DND-41 (cell line): Measurements from ENCODE around the gene CPM.

Source experiments
- ATAC-seq: fragments of 200-7000 bp; cut with Tn5 transposase; 3 replicates; pipeline ENCODE4 v1.9.1; 2021; ENCODE audit warnings: low read depth; ENCODE audit not compliant: insufficient read depth
- DNase-seq: peaks from one replicate; pipeline ENCODE4 v3.0.0-alpha.2; 2020
- H2AFZ ChIP-seq: 2 replicates; pipeline ENCODE4 v1.6.0; 2012; ENCODE audit warnings: low read depth, low read length
- H3K27ac ChIP-seq: 2 replicates; pipeline ENCODE4 v1.5.1; 2012; ENCODE audit warnings: low read length, inconsistent platforms
- H3K27me3 ChIP-seq: fragments of 200-600 bp; sonication (generic); 2 replicates; pipeline ENCODE4 v1.6.0; 2012; ENCODE audit warnings: low read length, mild to moderate bottlenecking, inconsistent platforms; ENCODE audit not compliant: insufficient read depth, poor library complexity
- H3K36me3 ChIP-seq: 2 replicates; pipeline ENCODE4 v1.5.1; 2012; ENCODE audit warnings: low read length, inconsistent platforms; ENCODE audit not compliant: insufficient read depth
- H3K4me1 ChIP-seq: 2 replicates; pipeline ENCODE4 v1.5.1; 2012; ENCODE audit warnings: mild to moderate bottlenecking, low read length; ENCODE audit not compliant: insufficient read depth
- H3K4me2 ChIP-seq: 2 replicates; pipeline ENCODE4 v1.6.0; 2012; ENCODE audit warnings: mild to moderate bottlenecking, moderate library complexity, low read length, inconsistent platforms; ENCODE audit not compliant: insufficient read depth
- H3K4me3 ChIP-seq, 2 experiments: fragments of 200-600 bp in 1 of 2; shearing (Covaris generic) in 1 of 2; 2 replicates each; pipeline ENCODE4 v1.5.1; 2012 to 2016; ENCODE audit warnings: inconsistent platforms in 2 of 2, low read length in 2 of 2, mild to moderate bottlenecking in 2 of 2, low read depth in 1 of 2, moderate library complexity in 1 of 2
- H3K79me2 ChIP-seq: 2 replicates; pipeline ENCODE4 v1.6.0; 2012; ENCODE audit warnings: low read length, inconsistent platforms; ENCODE audit not compliant: insufficient read depth
- H3K9ac ChIP-seq: 2 replicates; pipeline ENCODE4 v1.6.0; 2012; ENCODE audit warnings: low read depth, mild to moderate bottlenecking, inconsistent platforms, low read length, moderate library complexity
- H3K9me3 ChIP-seq: 2 replicates; pipeline ENCODE4 v1.5.1; 2012; ENCODE audit warnings: low read length, moderate library complexity, mild to moderate bottlenecking, inconsistent platforms; ENCODE audit not compliant: insufficient read depth, severe bottlenecking
- H4K20me1 ChIP-seq: 2 replicates; pipeline ENCODE4 v1.6.0; 2012; ENCODE audit warnings: low read length; ENCODE audit not compliant: insufficient read depth
- EZH2 ChIP-seq: IDR thresholded peaks from 3 replicates; pipeline ENCODE4 v1.6.1; 2012; ENCODE audit warnings: borderline replicate concordance, low read depth, mild to moderate bottlenecking, moderate library complexity, low read length, inconsistent platforms; ENCODE audit not compliant: severe bottlenecking
- TF ChIP-seq, protein P1 (sequence below): IDR thresholded peaks from 2 replicates; pipeline ENCODE4 v1.5.1; 2012; ENCODE audit warnings: borderline replicate concordance, low read length, moderate library complexity, mild to moderate bottlenecking; ENCODE audit not compliant: poor library complexity, severe bottlenecking; ENCODE audit errors: extremely low read depth

Gene CPM

DNA sequence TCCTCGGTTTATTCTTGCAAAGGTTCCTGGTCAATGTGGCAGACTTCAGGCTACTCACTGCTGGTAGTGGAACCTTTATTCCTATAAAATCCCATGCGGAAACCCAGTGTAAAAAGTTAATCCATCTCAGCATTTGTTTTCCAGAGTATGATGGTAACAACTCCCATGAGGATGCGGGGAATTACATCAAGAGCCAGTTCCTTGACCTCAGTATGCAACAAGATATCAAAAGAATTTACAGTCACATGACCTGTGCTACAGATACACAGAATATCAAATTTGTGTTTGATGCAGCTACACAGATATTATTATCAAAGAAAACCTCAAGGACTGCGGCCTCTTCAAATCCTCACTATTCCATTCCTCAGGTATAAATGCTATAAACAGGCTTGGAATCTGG, 19.3 kb downstream of the CPM start:
- H3K9me3 ChIP-seq = no peaks in the 10 kb centered on the region
- H2AFZ ChIP-seq = no peak overlapping the region
- no peaks in the 10 kb centered on the region for H3K4me1 ChIP-seq
- H3K4me2 ChIP-seq = no peak overlapping the region
- no peak for ATAC-seq
- no peak overlapping the region for H3K27ac ChIP-seq
- H3K4me3 ChIP-seq = no peak overlapping the region
- no peaks in the 10 kb centered on the region for H3K36me3 ChIP-seq
- H3K79me2 ChIP-seq = no peaks in the 10 kb centered on the region
- H4K20me1 ChIP-seq = no peaks in the 10 kb centered on the region
- H3K27me3 ChIP-seq = peaks cover 3% of the 10 kb centered on the region
- H3K9ac ChIP-seq = no peak overlapping the region
- TF ChIP-seq, protein P1, sequence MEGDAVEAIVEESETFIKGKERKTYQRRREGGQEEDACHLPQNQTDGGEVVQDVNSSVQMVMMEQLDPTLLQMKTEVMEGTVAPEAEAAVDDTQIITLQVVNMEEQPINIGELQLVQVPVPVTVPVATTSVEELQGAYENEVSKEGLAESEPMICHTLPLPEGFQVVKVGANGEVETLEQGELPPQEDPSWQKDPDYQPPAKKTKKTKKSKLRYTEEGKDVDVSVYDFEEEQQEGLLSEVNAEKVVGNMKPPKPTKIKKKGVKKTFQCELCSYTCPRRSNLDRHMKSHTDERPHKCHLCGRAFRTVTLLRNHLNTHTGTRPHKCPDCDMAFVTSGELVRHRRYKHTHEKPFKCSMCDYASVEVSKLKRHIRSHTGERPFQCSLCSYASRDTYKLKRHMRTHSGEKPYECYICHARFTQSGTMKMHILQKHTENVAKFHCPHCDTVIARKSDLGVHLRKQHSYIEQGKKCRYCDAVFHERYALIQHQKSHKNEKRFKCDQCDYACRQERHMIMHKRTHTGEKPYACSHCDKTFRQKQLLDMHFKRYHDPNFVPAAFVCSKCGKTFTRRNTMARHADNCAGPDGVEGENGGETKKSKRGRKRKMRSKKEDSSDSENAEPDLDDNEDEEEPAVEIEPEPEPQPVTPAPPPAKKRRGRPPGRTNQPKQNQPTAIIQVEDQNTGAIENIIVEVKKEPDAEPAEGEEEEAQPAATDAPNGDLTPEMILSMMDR = no peak
- TF ChIP-seq EZH2 = no peak
- no peak for DNase-seq

DNA sequence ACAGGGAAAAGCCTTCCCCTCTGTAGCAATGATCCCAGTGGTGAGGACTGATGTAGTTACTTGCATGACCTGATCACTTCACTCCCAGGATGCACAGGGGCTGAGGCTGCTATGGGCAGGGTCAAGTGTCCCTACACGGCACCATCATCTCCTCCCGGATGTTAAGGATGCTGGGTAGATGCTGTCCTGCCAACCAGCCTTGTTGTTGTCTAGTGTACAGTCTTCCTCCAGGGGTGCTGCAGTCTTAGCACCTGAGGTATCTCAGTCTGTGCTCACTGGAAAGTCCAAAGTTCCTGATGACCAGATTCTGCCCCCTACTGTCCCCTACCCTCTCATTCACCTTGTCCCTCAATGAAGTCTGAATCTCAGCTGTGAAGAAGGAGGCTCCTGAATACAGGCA, 20.1 kb downstream of the CPM start:
- Histone ChIP-seq H3K36me3 (no peaks in the 10 kb centered on the region), H3K27me3 (peaks cover 3% of the 10 kb centered on the region), H2AFZ (no peak overlapping the region), H3K27ac (no peak overlapping the region), H3K4me2 (no peak overlapping the region), H3K79me2 (no peaks in the 10 kb centered on the region), H3K4me3 (no peak overlapping the region), H3K9me3 (no peaks in the 10 kb centered on the region), H3K9ac (no peak overlapping the region), H4K20me1 (no peaks in the 10 kb centered on the region), H3K4me1 (no peaks in the 10 kb centered on the region)
- ATAC-seq (no peak), DNase-seq (no peak)
- no peak for TF ChIP-seq EZH2
- TF ChIP-seq, protein P1 = no peak

DNA sequence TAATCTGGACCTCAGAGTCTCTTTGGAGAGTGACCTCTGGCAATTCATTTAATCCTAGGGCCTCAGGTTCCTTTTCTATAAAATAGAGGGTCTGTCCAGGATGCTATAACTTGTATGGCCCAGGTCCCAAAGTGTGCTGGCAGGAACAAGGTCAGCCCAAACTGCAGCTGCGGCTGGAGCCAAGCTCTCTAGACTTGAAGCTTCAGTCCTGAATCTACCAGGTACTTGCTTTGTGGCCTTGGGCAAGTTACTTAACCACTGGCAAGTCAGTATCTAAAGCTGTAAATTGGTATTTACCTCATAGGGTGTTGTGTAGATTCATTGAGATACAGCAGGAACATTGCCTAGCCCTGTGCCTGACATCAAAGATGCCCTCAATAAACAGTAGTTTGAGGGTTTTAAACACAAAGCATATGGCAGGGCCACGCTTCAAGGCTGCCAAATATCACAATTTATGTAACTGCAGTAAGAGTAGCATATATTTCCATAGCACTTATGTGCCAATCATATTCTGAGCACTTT, 21.7 kb downstream of the CPM start:
- H3K79me2 ChIP-seq = no peaks in the 10 kb centered on the region
- H2AFZ ChIP-seq = no peak overlapping the region
- H3K27ac ChIP-seq = no peak overlapping the region
- DNase-seq (no peak), ATAC-seq (no peak)
- H3K9me3 ChIP-seq = no peaks in the 10 kb centered on the region
- no peak overlapping the region for H3K4me2 ChIP-seq
- no peaks in the 10 kb centered on the region for H3K36me3 ChIP-seq
- no peaks in the 10 kb centered on the region for H4K20me1 ChIP-seq
- H3K27me3 ChIP-seq = peaks cover 3% of the 10 kb centered on the region
- TF ChIP-seq EZH2 = no peak
- TF ChIP-seq, protein P1 = no peak
- H3K4me1 ChIP-seq = no peaks in the 10 kb centered on the region
- no peak overlapping the region for H3K4me3 ChIP-seq
- no peak overlapping the region for H3K9ac ChIP-seq

DNA sequence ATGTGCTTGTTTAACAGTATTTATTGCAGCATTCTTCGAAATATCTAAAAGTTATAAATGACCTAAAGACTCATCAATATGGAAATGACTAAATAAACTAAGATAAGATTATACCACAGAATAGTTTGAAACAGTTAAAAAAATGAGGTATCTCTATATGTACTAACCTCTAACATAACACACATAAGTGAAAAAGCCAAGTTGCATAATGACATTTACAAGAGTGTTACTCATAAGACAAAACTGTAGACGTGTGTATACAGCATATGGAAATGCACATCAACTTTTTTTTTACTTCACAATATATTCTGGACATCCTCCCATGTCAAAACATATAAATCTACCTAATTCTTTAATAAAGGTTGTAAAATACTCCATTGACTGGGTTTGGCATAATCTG, 22.8 kb downstream of the CPM start:
- no peak overlapping the region for H3K4me3 ChIP-seq
- H3K79me2 ChIP-seq = no peaks in the 10 kb centered on the region
- H3K27ac ChIP-seq = no peak overlapping the region
- DNase-seq (no peak), ATAC-seq (no peak)
- H3K4me2 ChIP-seq = no peak overlapping the region
- no peaks in the 10 kb centered on the region for H3K36me3 ChIP-seq
- no peaks in the 10 kb centered on the region for H3K9me3 ChIP-seq
- H4K20me1 ChIP-seq = no peaks in the 10 kb centered on the region
- no peak overlapping the region for H2AFZ ChIP-seq
- H3K4me1 ChIP-seq = no peaks in the 10 kb centered on the region
- TF ChIP-seq, protein P1 = no peak
- H3K9ac ChIP-seq = no peak overlapping the region
- peaks cover under 1% of the 10 kb centered on the region for H3K27me3 ChIP-seq
